ENCODE data around the gene TCEA3. TPM values are rescaled to one million over a fixed set of nuclear protein-coding genes. Genes with fewer than 3 reads are reported as not detected.

TCEA3 gene
- total RNA-seq, 4 donors from 2014 or later: 128 to 242 (median 179) TPM

- peak overlapping the region; percentile 40 to 78 (median 69) for H3K27ac ChIP-seq
- intact Hi-C loops (cut with DNase I; ENCODE audit: low total_unique reads) (no loop called here), in situ Hi-C loops (cut with MboI; ENCODE audit: low sequenced_read_pairs in 4 of 4) (no loop called here)
- DNase-seq: no peak
- H3K4me1 ChIP-seq: peaks cover 60 to 65% of the 10 kb centered on the region in 2 donors
- H3K4me3 ChIP-seq: no peak overlapping the region
- TF ChIP-seq POLR2A (IDR thresholded peaks at IDR 0.05): no peak
- TF ChIP-seq CTCF (IDR thresholded peaks at IDR 0.05 in 4 of 5, conservative IDR thresholded peaks at IDR 0.05 in 1 of 5): no peak
- ATAC-seq: no peak
- H3K27me3 ChIP-seq: no peaks in the 10 kb centered on the region
- H3K9me3 ChIP-seq: no peaks in the 10 kb centered on the region
- peaks cover 0 to 13% of the 10 kb centered on the region in 2 donors for H3K36me3 ChIP-seq
These were observed 29.0 kb upstream of the TCEA3 start for GRCh38 chr1:23453455-23454000.

- H3K4me1 ChIP-seq: peaks cover 50 to 52% of the 10 kb centered on the region in 2 donors
- TF ChIP-seq POLR2A (IDR thresholded peaks at IDR 0.05): no peak
- TF ChIP-seq CTCF (IDR thresholded peaks at IDR 0.05 in 4 of 5, conservative IDR thresholded peaks at IDR 0.05 in 1 of 5): no peak
- H3K27me3 ChIP-seq: no peaks in the 10 kb centered on the region
- H3K36me3 ChIP-seq: peaks cover 0 to 13% of the 10 kb centered on the region in 2 donors
- ATAC-seq (peak; percentile 18 to 47), DNase-seq (peak in 1 of 2 donors; percentile 73)
- in situ Hi-C loops (cut with MboI; ENCODE audit: low sequenced_read_pairs in 4 of 4) (no loop called here), intact Hi-C loops (cut with DNase I; ENCODE audit: low total_unique reads) (no loop called here)
- H3K27ac ChIP-seq: peak overlapping the region; percentile 40 to 78 (median 69)
- no peaks in the 10 kb centered on the region for H3K9me3 ChIP-seq
- H3K4me3 ChIP-seq: no peak overlapping the region
These were observed 27.5 kb upstream of the TCEA3 start for GRCh38 chr1:23452011-23452411.

- ATAC-seq (no peak), DNase-seq (no peak)
- H3K36me3 ChIP-seq: peaks cover 0 to 13% of the 10 kb centered on the region in 2 donors
- no peak overlapping the region for H3K4me3 ChIP-seq
- H3K27me3 ChIP-seq: no peaks in the 10 kb centered on the region
- in situ Hi-C loops (cut with MboI; ENCODE audit: low sequenced_read_pairs in 4 of 4) (no loop called here), intact Hi-C loops (cut with DNase I; ENCODE audit: low total_unique reads) (loop anchor here (2.0 kb wide), 1 partner anchor 27 kb away; the partner anchor contains the start of gene TCEA3)
- H3K27ac ChIP-seq: peak overlapping the region; percentile 40 to 78 (median 69)
- no peaks in the 10 kb centered on the region for H3K9me3 ChIP-seq
- TF ChIP-seq POLR2A (IDR thresholded peaks at IDR 0.05): no peak
- no peak for TF ChIP-seq CTCF (IDR thresholded peaks at IDR 0.05 in 4 of 5, conservative IDR thresholded peaks at IDR 0.05 in 1 of 5)
- H3K4me1 ChIP-seq: peaks cover 45 to 46% of the 10 kb centered on the region in 2 donors
These were observed 26.9 kb upstream of the TCEA3 start for GRCh38 chr1:23451441-23451840.

- Histone ChIP-seq H3K4me1 (peaks cover 42 to 44% of the 10 kb centered on the region in 2 donors), H3K27ac (peak overlapping the region in 3 of 4 donors; percentile 67 to 78 (median 71)), H3K4me3 (no peak overlapping the region), H3K36me3 (peaks cover 0 to 13% of the 10 kb centered on the region in 2 donors), H3K27me3 (no peaks in the 10 kb centered on the region), H3K9me3 (no peaks in the 10 kb centered on the region)
- in situ Hi-C loops (cut with MboI; ENCODE audit: low sequenced_read_pairs in 4 of 4) (no loop called here), intact Hi-C loops (cut with DNase I; ENCODE audit: low total_unique reads) (loop anchor here (2.0 kb wide), 1 partner anchor 26 kb away; the partner anchor contains the start of gene TCEA3)
- ATAC-seq (no peak), DNase-seq (no peak)
- TF ChIP-seq CTCF (IDR thresholded peaks at IDR 0.05 in 4 of 5, conservative IDR thresholded peaks at IDR 0.05 in 1 of 5): no peak
These were observed 26.3 kb upstream of the TCEA3 start for GRCh38 chr1:23450894-23451293.

All from gastrocnemius medialis (tissue), 4 donors.